SK-N-SH (cell line): Measurements from ENCODE around the gene MLYCD. TPM values are rescaled to one million over a fixed set of nuclear protein-coding genes. Genes with fewer than 3 reads are reported as not detected.

Experiments used
- CTCF ChIA-PET: fragments of 300-600, 350-600 bp; formaldehyde crosslinking; extraction: SDS; loops from one replicate; lab custom pipeline; 2021; lab: Yijun Ruan, JAX
- POLR2A ChIA-PET: fragments of 350-600 bp; sonication (Branson Sonifier 250); formaldehyde crosslinking; extraction: SDS; loops from one replicate; lab custom pipeline; 2020; ENCODE audit warnings: antibody characterized with exemption, inconsistent platforms; lab: Yijun Ruan, JAX
- DNase-seq: peaks from one replicate; pipeline ENCODE4 v3.0.0; 2012
- H2AFZ ChIP-seq: fragments of 200-600 bp; sonication (generic); 2 replicates; pipeline ENCODE4 v1.8.1; 2016; ENCODE audit warnings: antibody characterized with exemption, mild to moderate bottlenecking, low read depth
- H3F3A ChIP-seq: fragments of 200-600 bp; sonication (generic); replicated peaks from 2 replicates; pipeline ENCODE3; 2016; ENCODE audit warnings: antibody characterized with exemption, mild to moderate bottlenecking; ENCODE audit not compliant: insufficient read depth
- H3K27ac ChIP-seq, 2 experiments: fragments of 200-500 bp in 1 of 2; fragments of 200-600 bp in 1 of 2; sonication (Bioruptor generic) in 1 of 2; sonication (generic), shearing (Covaris generic) in 1 of 2; 2 replicates each; pipeline versions ENCODE4 v1.5.1 to v1.6.1; 2014 to 2016; ENCODE audit warnings: low read depth in 2 of 2, inconsistent platforms in 1 of 2, low read length in 1 of 2, mild to moderate bottlenecking in 1 of 2, mixed read lengths in 1 of 2
- H3K27me3 ChIP-seq: fragments of 200-600 bp; sonication (generic), shearing (Covaris generic); 2 replicates; pipeline ENCODE4 v1.6.1; 2016; ENCODE audit warnings: mixed run types; ENCODE audit not compliant: insufficient read depth
- H3K36me3 ChIP-seq, 2 experiments: fragments of 200-500 bp in 1 of 2; fragments of 200-600 bp in 1 of 2; sonication (Bioruptor generic) in 1 of 2; sonication (generic) in 1 of 2; replicated peaks in 1 of 2; 2 replicates each; pipeline versions ENCODE3 to v1.5.1; 2014 to 2016; ENCODE audit warnings: low read length in 1 of 2, mild to moderate bottlenecking in 1 of 2; ENCODE audit not compliant: insufficient read depth in 2 of 2, control insufficient read depth in 1 of 2
- H3K4me1 ChIP-seq, 2 experiments: fragments of 200-500 bp in 1 of 2; fragments of 200-600 bp in 1 of 2; sonication (Bioruptor generic) in 1 of 2; sonication (generic), shearing (Covaris generic) in 1 of 2; 2 replicates each; pipeline versions ENCODE4 v1.5.1 to v1.6.1; 2014 to 2016; ENCODE audit warnings: low read depth in 1 of 2, low read length in 1 of 2, mixed run types in 1 of 2; ENCODE audit not compliant: insufficient read depth in 2 of 2, control insufficient read depth in 1 of 2
- H3K4me2 ChIP-seq: fragments of 200-600 bp; sonication (generic), shearing (Covaris generic); 2 replicates; pipeline ENCODE4 v1.6.1; 2017; ENCODE audit warnings: mixed run types
- H3K4me3 ChIP-seq, 2 experiments: fragments of 200-500 bp in 1 of 2; fragments of 200-600 bp in 1 of 2; sonication (Bioruptor generic) in 1 of 2; sonication (generic), shearing (Covaris generic) in 1 of 2; 2 replicates each; pipeline versions ENCODE4 v1.5.1 to v1.8.1; 2014 to 2016; ENCODE audit warnings: low read depth in 2 of 2, inconsistent platforms in 1 of 2, low read length in 1 of 2, mild to moderate bottlenecking in 1 of 2, mixed read lengths in 1 of 2, moderate library complexity in 1 of 2
- H3K79me2 ChIP-seq: fragments of 200-600 bp; sonication (generic); 2 replicates; pipeline ENCODE4 v1.8.1; 2017; ENCODE audit warnings: mild to moderate bottlenecking; ENCODE audit not compliant: insufficient read depth
- H3K9ac ChIP-seq: fragments of 200-600 bp; sonication (generic); 2 replicates; pipeline ENCODE4 v1.6.1; 2017; ENCODE audit warnings: mixed run types
- H3K9me2 ChIP-seq: fragments of 200-600 bp; sonication (generic); 2 replicates; pipeline ENCODE4 v1.6.1; 2017; ENCODE audit warnings: mixed run types
- H3K9me3 ChIP-seq: fragments of 200-600 bp; sonication (generic); 2 replicates; pipeline ENCODE4 v1.6.1; 2017; ENCODE audit warnings: mixed run types, mild to moderate bottlenecking, moderate library complexity
- H4K20me1 ChIP-seq: fragments of 200-600 bp; sonication (generic); 2 replicates; pipeline ENCODE4 v1.6.1; 2017; ENCODE audit warnings: mild to moderate bottlenecking, mixed run types; ENCODE audit not compliant: insufficient read depth
- ELF1 ChIP-seq: IDR thresholded peaks from 2 replicates; pipeline ENCODE4 v1.4.0; 2012
- FOXM1 ChIP-seq: IDR thresholded peaks from 2 replicates; pipeline ENCODE4 v1.4.0; 2012; ENCODE audit warnings: low read depth, mild to moderate bottlenecking
- GATA2 ChIP-seq: sonication (generic); formaldehyde crosslinking; IDR thresholded peaks from 2 replicates; pipeline ENCODE4 v1.5.0; 2020; ENCODE audit warnings: mild to moderate bottlenecking, missing genetic modification reagents
- RAD21 ChIP-seq: IDR thresholded peaks from 2 replicates; pipeline ENCODE4 v1.6.1; 2012; ENCODE audit warnings: mild to moderate bottlenecking, low read length
- RCOR1 ChIP-seq: fragments of 150-350 bp; IDR thresholded peaks from 2 replicates; pipeline ENCODE4 v1.6.1; 2017; ENCODE audit warnings: antibody characterized with exemption, low read length
- REST ChIP-seq: IDR thresholded peaks from 2 replicates; pipeline ENCODE4 v1.6.1; 2012; ENCODE audit warnings: mild to moderate bottlenecking, low read depth, low read length, moderate library complexity
- RFX5 ChIP-seq: IDR thresholded peaks from 2 replicates; pipeline ENCODE4 v1.6.1; 2012; ENCODE audit warnings: mild to moderate bottlenecking, improper control_type of control experiment, low read length
- RXRA ChIP-seq: IDR thresholded peaks from 2 replicates; pipeline ENCODE4 v1.4.0; 2012; ENCODE audit warnings: low read depth, mild to moderate bottlenecking, borderline replicate concordance
- SMC3 ChIP-seq: IDR thresholded peaks from 2 replicates; pipeline ENCODE4 v1.6.1; 2012; ENCODE audit warnings: low read depth, low read length, improper control_type of control experiment
- TAF1 ChIP-seq: IDR thresholded peaks from 2 replicates; pipeline ENCODE4 v1.6.1; 2012; ENCODE audit warnings: low read depth, mild to moderate bottlenecking, low read length, moderate library complexity, borderline replicate concordance
- USF2 ChIP-seq: fragments of 150-350 bp; IDR thresholded peaks from 2 replicates; pipeline ENCODE4 v1.6.1; 2017; ENCODE audit warnings: antibody characterized with exemption, low read length, low read depth, borderline replicate concordance
- YY1 ChIP-seq: IDR thresholded peaks from 2 replicates; pipeline ENCODE4 v1.4.0; 2012; ENCODE audit warnings: low read depth, mild to moderate bottlenecking
- WGBS: methylation state at CpG from one replicate; pipeline ENCODE4 v1.1.6; 2017; ENCODE audit warnings: low lambda C conversion rate; 5-methylcytosine and 5-hydroxymethylcytosine counted together
- polyA plus RNA-seq, 3 experiments: library from polyadenylated mRNA; depleted of rRNA; stranded (reverse); fragments of >200 nt; gene quantifications; 2 replicates each; pipeline ENCODE4 v1.2.3, GENCODE V29; 2012
- TF ChIP-seq, protein P1 (sequence below): fragments of 200-600 bp; sonication (generic); IDR thresholded peaks from 2 replicates; pipeline ENCODE4 v1.6.1; 2017; ENCODE audit warnings: antibody characterized with exemption, mild to moderate bottlenecking, moderate library complexity
- TF ChIP-seq, protein P2 (sequence below): IDR thresholded peaks from 2 replicates; pipeline ENCODE4 v1.4.0; 2012; ENCODE audit warnings: low read depth, borderline replicate concordance
- TF ChIP-seq, protein P3 (sequence below): fragments of 150-350 bp; IDR thresholded peaks from 2 replicates; pipeline ENCODE4 v1.6.1; 2016; ENCODE audit warnings: mild to moderate bottlenecking, low read depth, low read length

MLYCD gene
- polyA plus RNA-seq, 1 of the 3 experiments (the other 2 are of a cell fraction), result 2.4 TPM

DNA sequence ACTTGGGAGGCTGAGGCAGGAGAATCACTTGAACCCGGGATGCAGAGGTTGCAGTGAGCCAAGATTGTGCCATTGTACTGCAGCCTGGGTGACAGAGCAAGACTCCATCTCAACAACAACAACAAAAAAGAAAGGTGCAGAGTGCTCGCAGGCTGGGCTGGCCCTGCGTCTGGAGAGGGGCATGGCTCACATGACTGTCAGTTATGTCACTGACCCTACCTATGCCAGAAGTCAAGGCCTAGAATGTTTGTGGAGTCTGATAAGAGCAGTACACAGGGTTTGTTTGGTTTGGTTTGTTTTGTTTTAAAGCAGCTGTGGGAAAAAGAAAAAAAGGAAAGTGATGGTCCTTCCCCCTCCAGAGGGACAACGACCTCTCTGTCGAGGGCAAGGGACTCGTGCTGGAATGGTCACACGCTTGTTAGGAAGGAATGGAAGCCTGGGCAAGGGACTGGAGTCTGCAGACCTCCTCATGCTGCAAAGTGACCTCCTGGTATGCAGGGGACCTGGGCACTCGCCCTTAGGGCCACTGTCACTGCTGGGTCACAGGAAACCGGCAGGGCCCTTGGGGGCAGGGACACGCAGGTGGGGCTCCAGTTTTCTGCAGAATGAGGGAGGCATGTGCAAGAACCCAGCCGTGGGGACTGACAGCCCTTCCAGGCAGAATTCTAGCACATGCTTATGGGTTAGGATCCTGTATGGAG lies 44.0 kb downstream of the MLYCD start:
- Histone ChIP-seq H2AFZ (no peak overlapping the region), H3K9me2 (no peaks in the 10 kb centered on the region), H3K27ac (no peak overlapping the region), H3F3A (no peaks in the 10 kb centered on the region), H3K4me1 (no peaks in the 10 kb centered on the region), H3K9me3 (no peaks in the 10 kb centered on the region), H4K20me1 (no peaks in the 10 kb centered on the region), H3K36me3 (no peaks in the 10 kb centered on the region), H3K4me3 (no peak overlapping the region), H3K9ac (no peak overlapping the region), H3K27me3 (no peaks in the 10 kb centered on the region)
- no peak for DNase-seq
- WGBS, result 79% methylated on average over 10 of the region's 11 CpGs
- POLR2A ChIA-PET, result no interaction called here
- TF ChIP-seq YY1, result no peak
- no peak for TF ChIP-seq RXRA
- TF ChIP-seq, protein P1, sequence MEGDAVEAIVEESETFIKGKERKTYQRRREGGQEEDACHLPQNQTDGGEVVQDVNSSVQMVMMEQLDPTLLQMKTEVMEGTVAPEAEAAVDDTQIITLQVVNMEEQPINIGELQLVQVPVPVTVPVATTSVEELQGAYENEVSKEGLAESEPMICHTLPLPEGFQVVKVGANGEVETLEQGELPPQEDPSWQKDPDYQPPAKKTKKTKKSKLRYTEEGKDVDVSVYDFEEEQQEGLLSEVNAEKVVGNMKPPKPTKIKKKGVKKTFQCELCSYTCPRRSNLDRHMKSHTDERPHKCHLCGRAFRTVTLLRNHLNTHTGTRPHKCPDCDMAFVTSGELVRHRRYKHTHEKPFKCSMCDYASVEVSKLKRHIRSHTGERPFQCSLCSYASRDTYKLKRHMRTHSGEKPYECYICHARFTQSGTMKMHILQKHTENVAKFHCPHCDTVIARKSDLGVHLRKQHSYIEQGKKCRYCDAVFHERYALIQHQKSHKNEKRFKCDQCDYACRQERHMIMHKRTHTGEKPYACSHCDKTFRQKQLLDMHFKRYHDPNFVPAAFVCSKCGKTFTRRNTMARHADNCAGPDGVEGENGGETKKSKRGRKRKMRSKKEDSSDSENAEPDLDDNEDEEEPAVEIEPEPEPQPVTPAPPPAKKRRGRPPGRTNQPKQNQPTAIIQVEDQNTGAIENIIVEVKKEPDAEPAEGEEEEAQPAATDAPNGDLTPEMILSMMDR, result no peak
- no peak for TF ChIP-seq GATA2 (CRISPR knock-in tag)
- no peak for TF ChIP-seq RCOR1
- TF ChIP-seq, protein P2, sequence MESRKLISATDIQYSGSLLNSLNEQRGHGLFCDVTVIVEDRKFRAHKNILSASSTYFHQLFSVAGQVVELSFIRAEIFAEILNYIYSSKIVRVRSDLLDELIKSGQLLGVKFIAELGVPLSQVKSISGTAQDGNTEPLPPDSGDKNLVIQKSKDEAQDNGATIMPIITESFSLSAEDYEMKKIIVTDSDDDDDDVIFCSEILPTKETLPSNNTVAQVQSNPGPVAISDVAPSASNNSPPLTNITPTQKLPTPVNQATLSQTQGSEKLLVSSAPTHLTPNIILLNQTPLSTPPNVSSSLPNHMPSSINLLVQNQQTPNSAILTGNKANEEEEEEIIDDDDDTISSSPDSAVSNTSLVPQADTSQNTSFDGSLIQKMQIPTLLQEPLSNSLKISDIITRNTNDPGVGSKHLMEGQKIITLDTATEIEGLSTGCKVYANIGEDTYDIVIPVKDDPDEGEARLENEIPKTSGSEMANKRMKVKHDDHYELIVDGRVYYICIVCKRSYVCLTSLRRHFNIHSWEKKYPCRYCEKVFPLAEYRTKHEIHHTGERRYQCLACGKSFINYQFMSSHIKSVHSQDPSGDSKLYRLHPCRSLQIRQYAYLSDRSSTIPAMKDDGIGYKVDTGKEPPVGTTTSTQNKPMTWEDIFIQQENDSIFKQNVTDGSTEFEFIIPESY, result no peak
- no peak for TF ChIP-seq USF2
- TF ChIP-seq, all 33 proteins: peak for 0
- H3K4me2 ChIP-seq, result no peak overlapping the region
- no peaks in the 10 kb centered on the region for H3K79me2 ChIP-seq
- CTCF ChIA-PET, result interaction anchor here (1.3 to 2.7 kb wide), 5 partner anchors 11 to 123 kb away, joined by 4 to 10 read pairs (median 6); no protein-coding TSS in a partner anchor

DNA sequence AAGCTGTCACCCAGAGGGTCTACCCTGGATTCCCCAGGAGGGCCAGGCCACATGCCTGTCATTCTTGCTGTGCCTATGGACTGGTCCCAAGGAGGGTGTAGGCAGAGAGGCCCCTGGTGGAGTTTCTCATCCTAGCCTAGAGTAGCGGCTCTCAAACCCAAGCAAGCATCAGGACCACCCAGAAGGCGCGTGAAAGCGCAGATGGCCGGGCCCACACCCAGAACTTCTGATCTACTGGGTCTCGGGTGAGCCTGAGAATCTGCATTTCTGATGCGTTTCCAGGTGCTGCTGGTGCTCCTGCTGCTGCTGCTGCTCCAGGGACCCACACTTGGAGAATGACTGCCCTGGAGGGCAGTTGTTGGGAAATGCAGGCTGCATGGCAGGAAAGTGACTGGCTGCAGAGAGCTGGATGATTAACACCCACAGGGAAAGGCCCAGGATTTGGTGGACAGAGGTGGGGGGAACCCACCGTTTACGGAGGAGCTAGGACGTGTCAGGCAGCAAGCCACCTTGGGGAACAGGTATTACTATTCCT lies 44.7 kb downstream of the MLYCD start:
- DNase-seq, result no peak
- no peak overlapping the region for H3K27ac ChIP-seq
- WGBS, result 86% methylated on average over 6 of the region's 10 CpGs
- no peaks in the 10 kb centered on the region for H3K79me2 ChIP-seq
- no peak overlapping the region for H3K9ac ChIP-seq
- CTCF ChIA-PET, result interaction anchor here (1.3 to 2.7 kb wide), 5 partner anchors 10 to 122 kb away, joined by 4 to 10 read pairs (median 6); no protein-coding TSS in a partner anchor
- no peaks in the 10 kb centered on the region for H3K4me1 ChIP-seq
- H3K27me3 ChIP-seq, result no peaks in the 10 kb centered on the region
- H3K36me3 ChIP-seq, result no peaks in the 10 kb centered on the region
- no peak overlapping the region for H3K4me2 ChIP-seq
- no peaks in the 10 kb centered on the region for H3F3A ChIP-seq
- POLR2A ChIA-PET, result no interaction called here
- H4K20me1 ChIP-seq, result no peaks in the 10 kb centered on the region
- H2AFZ ChIP-seq, result no peak overlapping the region
- H3K4me3 ChIP-seq, result no peak overlapping the region
- no peaks in the 10 kb centered on the region for H3K9me2 ChIP-seq
- H3K9me3 ChIP-seq, result no peaks in the 10 kb centered on the region
- TF ChIP-seq USF2 (no peak), TAF1 (no peak), REST (no peak), RAD21 (no peak), SMC3 (no peak), RFX5 (no peak), ELF1 (no peak), FOXM1 (no peak), RXRA (no peak)
- TF ChIP-seq, protein P3, sequence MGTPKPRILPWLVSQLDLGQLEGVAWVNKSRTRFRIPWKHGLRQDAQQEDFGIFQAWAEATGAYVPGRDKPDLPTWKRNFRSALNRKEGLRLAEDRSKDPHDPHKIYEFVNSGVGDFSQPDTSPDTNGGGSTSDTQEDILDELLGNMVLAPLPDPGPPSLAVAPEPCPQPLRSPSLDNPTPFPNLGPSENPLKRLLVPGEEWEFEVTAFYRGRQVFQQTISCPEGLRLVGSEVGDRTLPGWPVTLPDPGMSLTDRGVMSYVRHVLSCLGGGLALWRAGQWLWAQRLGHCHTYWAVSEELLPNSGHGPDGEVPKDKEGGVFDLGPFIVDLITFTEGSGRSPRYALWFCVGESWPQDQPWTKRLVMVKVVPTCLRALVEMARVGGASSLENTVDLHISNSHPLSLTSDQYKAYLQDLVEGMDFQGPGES, result no peak
